Suprapubic skin (tissue), 4 donors: ENCODE measurements around the gene TMEM72.

Source experiments
- CTCF ChIP-seq, 2 donors: fragments of 200-600 bp in 1 of 2; fragments of 450-650 bp in 1 of 2; sonication (generic) in 1 of 2; IDR thresholded peaks; one replicate each; pipeline ENCODE4 v1.5.1; 2016 to 2019; ENCODE audit warnings: antibody characterized with exemption in 2 of 2, mild to moderate bottlenecking in 1 of 2, moderate library complexity in 1 of 2
- EP300 ChIP-seq: sonication (generic); formaldehyde crosslinking; IDR thresholded peaks from one replicate; pipeline ENCODE4 v1.6.1; 2017; ENCODE audit warnings: antibody characterized with exemption
- POLR2A ChIP-seq, 2 donors: fragments of 450-650 bp; IDR thresholded peaks; one replicate each; pipeline ENCODE4 v1.6.1; 2017; ENCODE audit warnings: antibody characterized with exemption in 2 of 2, mild to moderate bottlenecking in 2 of 2, moderate library complexity in 2 of 2
- POLR2AphosphoS5 ChIP-seq, 3 donors: sonication (generic); formaldehyde crosslinking; IDR thresholded peaks; one replicate each; pipeline ENCODE4 v1.6.1; 2017; ENCODE audit warnings: antibody characterized with exemption in 3 of 3

- no peak for TF ChIP-seq CTCF (IDR thresholded peaks at IDR 0.05)
- TF ChIP-seq POLR2A (IDR thresholded peaks at IDR 0.05): no peak
- TF ChIP-seq POLR2AphosphoS5 (IDR thresholded peaks at IDR 0.05): no peak
- no peak for TF ChIP-seq EP300
These were observed 14.1 kb upstream of the TMEM72 start for GRCh38 chr10:44897049-44897448.
